ENCODE results near the gene PHIP.

PHIP gene

GRCh38 chr6:79031821-79032590 lies 46.0 kb downstream of the PHIP start:
- no peak for DNase-seq (ENCODE audit: low read depth)
- H3K4me3 ChIP-seq (ENCODE audit: low read depth, low read length): no peak overlapping the region
- no peak for TF ChIP-seq POLR2A (IDR thresholded peaks at IDR 0.05; ENCODE audit: extremely low read depth, insufficient read length)
- TF ChIP-seq MYC (IDR thresholded peaks at IDR 0.05; ENCODE audit: low read depth, low read length): no peak
- no peak for TF ChIP-seq CTCF (IDR thresholded peaks at IDR 0.05; ENCODE audit: low read depth, low read length)
- TF ChIP-seq MAX (IDR thresholded peaks at IDR 0.05; ENCODE audit: low read depth, low read length): no peak

GRCh38 chr6:79030511-79030910 lies 47.5 kb downstream of the PHIP start:
- no peak overlapping the region for H3K4me3 ChIP-seq (ENCODE audit: low read depth, low read length)
- no peak for TF ChIP-seq POLR2A (IDR thresholded peaks at IDR 0.05; ENCODE audit: extremely low read depth, insufficient read length)
- no peak for TF ChIP-seq CTCF (IDR thresholded peaks at IDR 0.05; ENCODE audit: low read depth, low read length)
- TF ChIP-seq MAX (IDR thresholded peaks at IDR 0.05; ENCODE audit: low read depth, low read length): no peak
- TF ChIP-seq MYC (IDR thresholded peaks at IDR 0.05; ENCODE audit: low read depth, low read length): no peak
- DNase-seq (ENCODE audit: low read depth): no peak

- no peak overlapping the region for H3K4me3 ChIP-seq (ENCODE audit: low read depth, low read length)
- TF ChIP-seq MYC (IDR thresholded peaks at IDR 0.05; ENCODE audit: low read depth, low read length) (no peak), CTCF (IDR thresholded peaks at IDR 0.05; ENCODE audit: low read depth, low read length) (no peak), MAX (IDR thresholded peaks at IDR 0.05; ENCODE audit: low read depth, low read length) (no peak), POLR2A (IDR thresholded peaks at IDR 0.05; ENCODE audit: extremely low read depth, insufficient read length) (no peak)
- no peak for DNase-seq (ENCODE audit: low read depth)
Observed at GRCh38 chr6:79030023-79030422, 48.0 kb downstream of the PHIP start.

- no peak overlapping the region for H3K4me3 ChIP-seq (ENCODE audit: low read depth, low read length)
- no peak for DNase-seq (ENCODE audit: low read depth)
- no peak for TF ChIP-seq POLR2A (IDR thresholded peaks at IDR 0.05; ENCODE audit: extremely low read depth, insufficient read length)
- TF ChIP-seq MYC (IDR thresholded peaks at IDR 0.05; ENCODE audit: low read depth, low read length): no peak
- TF ChIP-seq CTCF (IDR thresholded peaks at IDR 0.05; ENCODE audit: low read depth, low read length): no peak
- no peak for TF ChIP-seq MAX (IDR thresholded peaks at IDR 0.05; ENCODE audit: low read depth, low read length)
Observed at GRCh38 chr6:79028641-79029314, 49.3 kb downstream of the PHIP start.

GRCh38 chr6:79011940-79012339 lies 66.1 kb downstream of the PHIP start:
- no peak overlapping the region for H3K4me3 ChIP-seq (ENCODE audit: low read depth, low read length)
- TF ChIP-seq MYC (IDR thresholded peaks at IDR 0.05; ENCODE audit: low read depth, low read length) (no peak), POLR2A (IDR thresholded peaks at IDR 0.05; ENCODE audit: extremely low read depth, insufficient read length) (no peak), MAX (IDR thresholded peaks at IDR 0.05; ENCODE audit: low read depth, low read length) (no peak), CTCF (IDR thresholded peaks at IDR 0.05; ENCODE audit: low read depth, low read length) (no peak)
- DNase-seq (ENCODE audit: low read depth): no peak
